ENCODE data around the gene POLR3A.

Gene POLR3A

DNA sequence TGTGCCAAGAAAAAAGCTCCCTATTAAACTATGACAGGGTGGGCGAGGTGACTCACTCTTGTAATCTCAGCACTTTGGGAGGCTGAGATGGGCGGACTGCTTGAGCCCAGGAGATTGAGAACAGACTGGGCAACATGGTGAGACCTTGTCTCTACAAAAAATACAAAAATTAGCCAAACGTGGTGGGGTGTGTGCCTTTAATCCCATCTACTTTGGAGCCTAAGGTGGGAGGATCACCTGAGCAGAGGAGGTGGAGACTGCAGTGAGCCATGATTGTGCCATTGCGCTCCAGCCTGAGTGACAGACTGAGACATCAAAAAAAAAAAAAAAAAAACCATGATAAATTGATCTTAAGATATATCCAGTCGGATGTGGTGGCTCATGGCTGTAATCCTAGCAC, 11.5 kb downstream of the POLR3A start:
- Histone ChIP-seq H3K27ac (ENCODE audit: low read depth, low read length) (no peak overlapping the region), H3K4me1 (ENCODE audit: control insufficient read depth, insufficient read depth, low read length) (no peaks in the 10 kb centered on the region), H3K27me3 (ENCODE audit: control insufficient read depth, insufficient read depth, low read length) (no peaks in the 10 kb centered on the region), H3K36me3 (ENCODE audit: control insufficient read depth, insufficient read depth, low read length) (peaks cover 99% of the 10 kb centered on the region), H3K9me3 (ENCODE audit: control insufficient read depth, insufficient read depth, low read depth, low read length) (no peaks in the 10 kb centered on the region), H3K4me3 (ENCODE audit: low read depth, low read length) (no peak overlapping the region), H3K9ac (ENCODE audit: low read length) (no peak overlapping the region)

DNA sequence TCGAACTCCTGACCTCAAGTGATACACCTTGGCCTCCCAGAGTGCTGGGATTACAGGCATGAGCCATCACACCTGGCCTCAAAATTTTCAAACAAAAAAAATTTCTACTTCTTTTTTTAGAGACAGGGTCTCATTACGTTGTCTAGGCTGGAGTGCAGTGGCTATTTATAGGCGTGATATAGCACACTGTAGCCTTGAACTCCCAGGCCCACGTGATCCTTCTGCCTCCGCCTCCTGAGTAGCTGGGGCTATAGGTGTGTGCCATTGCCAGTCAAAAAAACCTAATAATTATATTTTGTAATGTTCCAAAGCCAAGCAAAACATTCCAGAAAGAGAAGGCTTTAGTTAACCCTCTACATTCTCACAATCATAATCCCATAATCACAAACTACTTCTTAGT, 13.8 kb downstream of the POLR3A start:
- Histone ChIP-seq H3K36me3 (ENCODE audit: control insufficient read depth, insufficient read depth, low read length) (peaks cover 98% of the 10 kb centered on the region), H3K9me3 (ENCODE audit: control insufficient read depth, insufficient read depth, low read depth, low read length) (no peaks in the 10 kb centered on the region), H3K27me3 (ENCODE audit: control insufficient read depth, insufficient read depth, low read length) (no peaks in the 10 kb centered on the region), H3K9ac (ENCODE audit: low read length) (no peak overlapping the region), H3K27ac (ENCODE audit: low read depth, low read length) (no peak overlapping the region), H3K4me1 (ENCODE audit: control insufficient read depth, insufficient read depth, low read length) (no peaks in the 10 kb centered on the region), H3K4me3 (ENCODE audit: low read depth, low read length) (no peak overlapping the region)

DNA sequence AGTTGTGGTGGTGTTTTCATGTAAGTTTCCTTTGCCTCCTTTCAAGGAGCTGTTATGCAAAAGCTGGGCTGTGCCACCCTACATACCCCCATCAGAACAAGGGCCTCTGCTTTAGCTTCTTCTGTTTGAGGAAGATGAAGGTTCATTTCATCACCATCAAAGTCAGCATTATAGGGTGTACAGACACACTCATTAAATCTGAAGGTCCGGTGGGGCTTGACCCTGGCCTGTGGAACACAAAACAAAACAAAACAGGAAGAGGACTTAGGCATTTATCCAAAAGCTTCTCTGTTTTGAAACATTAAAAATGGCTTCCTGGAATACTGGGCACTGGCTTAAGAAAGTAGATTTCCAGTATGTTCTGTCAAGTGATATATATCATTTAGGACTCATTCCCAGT, 15.8 kb downstream of the POLR3A start:
- Histone ChIP-seq H3K4me1 (ENCODE audit: control insufficient read depth, insufficient read depth, low read length) (no peaks in the 10 kb centered on the region), H3K9ac (ENCODE audit: low read length) (no peak overlapping the region), H3K27ac (ENCODE audit: low read depth, low read length) (no peak overlapping the region), H3K4me3 (ENCODE audit: low read depth, low read length) (no peak overlapping the region), H3K36me3 (ENCODE audit: control insufficient read depth, insufficient read depth, low read length) (peaks cover 96% of the 10 kb centered on the region), H3K27me3 (ENCODE audit: control insufficient read depth, insufficient read depth, low read length) (no peaks in the 10 kb centered on the region), H3K9me3 (ENCODE audit: control insufficient read depth, insufficient read depth, low read depth, low read length) (no peaks in the 10 kb centered on the region)

DNA sequence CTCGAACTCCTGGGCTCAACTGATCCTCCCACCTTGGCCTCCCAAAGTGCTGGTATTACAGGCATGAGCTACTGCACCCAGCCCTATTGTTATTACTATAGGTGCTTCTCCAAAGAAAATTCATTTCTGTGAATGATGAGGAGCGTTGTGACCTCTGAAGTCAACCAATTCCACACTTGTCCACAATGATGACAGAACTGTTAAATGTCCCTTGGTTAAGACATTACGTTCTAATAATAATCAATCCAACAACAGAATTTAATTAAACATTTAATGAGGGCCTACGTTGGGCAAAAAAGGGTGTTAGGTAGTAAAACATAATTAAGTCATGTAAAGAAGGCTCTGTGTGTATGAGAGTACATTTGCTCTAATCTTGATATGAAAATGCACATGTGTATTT, 18.2 kb downstream of the POLR3A start:
- H3K27me3 ChIP-seq (ENCODE audit: control insufficient read depth, insufficient read depth, low read length): no peaks in the 10 kb centered on the region
- H3K4me1 ChIP-seq (ENCODE audit: control insufficient read depth, insufficient read depth, low read length): no peaks in the 10 kb centered on the region
- H3K9me3 ChIP-seq (ENCODE audit: control insufficient read depth, insufficient read depth, low read depth, low read length): no peaks in the 10 kb centered on the region
- peaks cover 97% of the 10 kb centered on the region for H3K36me3 ChIP-seq (ENCODE audit: control insufficient read depth, insufficient read depth, low read length)
- H3K4me3 ChIP-seq (ENCODE audit: low read depth, low read length): no peak overlapping the region
- H3K27ac ChIP-seq (ENCODE audit: low read depth, low read length): no peak overlapping the region
- no peak overlapping the region for H3K9ac ChIP-seq (ENCODE audit: low read length)

DNA sequence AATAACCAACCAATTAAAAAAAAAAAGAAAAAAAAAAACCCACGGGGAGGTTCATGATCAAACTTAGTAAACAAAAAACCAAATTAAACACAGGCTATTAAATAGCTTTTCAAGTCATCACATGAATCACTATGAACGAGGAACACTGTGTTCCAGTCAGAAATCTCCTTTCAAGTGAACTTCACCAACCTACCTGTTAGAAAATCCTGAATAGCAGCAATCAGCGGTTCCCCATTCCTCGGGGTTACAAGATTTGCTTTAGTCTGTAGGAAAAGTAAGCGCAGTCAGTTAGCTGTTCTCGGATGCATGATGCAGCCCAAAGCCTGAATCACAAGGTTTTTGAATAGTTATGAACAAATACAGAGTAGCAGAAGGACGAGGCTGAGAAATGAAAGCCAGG, 19.0 kb downstream of the POLR3A start:
- H3K4me3 ChIP-seq (ENCODE audit: low read depth, low read length): no peak overlapping the region
- peaks cover 97% of the 10 kb centered on the region for H3K36me3 ChIP-seq (ENCODE audit: control insufficient read depth, insufficient read depth, low read length)
- no peaks in the 10 kb centered on the region for H3K4me1 ChIP-seq (ENCODE audit: control insufficient read depth, insufficient read depth, low read length)
- no peaks in the 10 kb centered on the region for H3K27me3 ChIP-seq (ENCODE audit: control insufficient read depth, insufficient read depth, low read length)
- no peak overlapping the region for H3K9ac ChIP-seq (ENCODE audit: low read length)
- H3K27ac ChIP-seq (ENCODE audit: low read depth, low read length): no peak overlapping the region
- no peaks in the 10 kb centered on the region for H3K9me3 ChIP-seq (ENCODE audit: control insufficient read depth, insufficient read depth, low read depth, low read length)

DNA sequence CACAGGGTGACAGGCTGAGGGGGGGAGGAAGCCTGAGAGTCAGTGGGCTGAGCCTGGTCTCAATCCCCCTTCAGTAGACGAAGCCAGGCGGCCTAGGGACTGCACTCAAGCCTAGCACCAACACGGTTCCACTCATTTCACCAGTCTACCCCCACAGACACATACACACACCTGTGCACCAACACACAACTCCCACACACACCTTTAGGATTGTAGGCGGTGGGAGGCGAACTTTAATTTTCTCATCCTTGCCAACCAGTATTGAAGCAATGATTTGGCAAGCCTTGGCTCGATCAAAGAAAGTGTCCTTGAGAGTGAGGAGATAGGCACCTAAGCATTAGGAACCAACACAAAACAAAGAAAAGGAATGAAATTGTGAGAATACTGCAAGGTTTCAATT, 19.7 kb downstream of the POLR3A start:
- H3K4me1 ChIP-seq (ENCODE audit: control insufficient read depth, insufficient read depth, low read length): no peaks in the 10 kb centered on the region
- H3K36me3 ChIP-seq (ENCODE audit: control insufficient read depth, insufficient read depth, low read length): peaks cover 97% of the 10 kb centered on the region
- no peaks in the 10 kb centered on the region for H3K27me3 ChIP-seq (ENCODE audit: control insufficient read depth, insufficient read depth, low read length)
- no peaks in the 10 kb centered on the region for H3K9me3 ChIP-seq (ENCODE audit: control insufficient read depth, insufficient read depth, low read depth, low read length)
- no peak overlapping the region for H3K9ac ChIP-seq (ENCODE audit: low read length)
- H3K4me3 ChIP-seq (ENCODE audit: low read depth, low read length): no peak overlapping the region
- H3K27ac ChIP-seq (ENCODE audit: low read depth, low read length): no peak overlapping the region

DNA sequence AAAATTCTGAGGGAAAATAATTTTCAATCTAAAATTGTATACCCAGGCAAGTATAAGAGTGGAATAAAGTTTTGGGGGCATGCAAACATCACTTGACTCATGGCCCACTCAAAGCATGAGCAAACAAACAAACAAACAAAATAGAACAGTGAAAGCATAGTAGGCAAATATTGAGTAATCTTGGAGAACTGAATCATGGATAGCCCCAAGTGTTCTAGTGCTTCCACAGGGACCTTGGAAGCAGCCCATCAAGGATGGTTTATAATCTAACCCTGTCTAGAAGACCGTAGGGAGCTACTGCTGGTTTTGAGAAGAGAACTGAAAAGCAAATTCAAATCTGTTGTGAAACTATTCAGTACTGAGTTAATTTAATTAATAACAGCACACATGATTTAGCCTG, 22.1 kb downstream of the POLR3A start:
- Histone ChIP-seq H3K4me3 (ENCODE audit: low read depth, low read length) (no peak overlapping the region), H3K9me3 (ENCODE audit: control insufficient read depth, insufficient read depth, low read depth, low read length) (no peaks in the 10 kb centered on the region), H3K4me1 (ENCODE audit: control insufficient read depth, insufficient read depth, low read length) (no peaks in the 10 kb centered on the region), H3K27me3 (ENCODE audit: control insufficient read depth, insufficient read depth, low read length) (no peaks in the 10 kb centered on the region), H3K27ac (ENCODE audit: low read depth, low read length) (no peak overlapping the region), H3K36me3 (ENCODE audit: control insufficient read depth, insufficient read depth, low read length) (peaks cover 97% of the 10 kb centered on the region), H3K9ac (ENCODE audit: low read length) (no peak overlapping the region)

DNA sequence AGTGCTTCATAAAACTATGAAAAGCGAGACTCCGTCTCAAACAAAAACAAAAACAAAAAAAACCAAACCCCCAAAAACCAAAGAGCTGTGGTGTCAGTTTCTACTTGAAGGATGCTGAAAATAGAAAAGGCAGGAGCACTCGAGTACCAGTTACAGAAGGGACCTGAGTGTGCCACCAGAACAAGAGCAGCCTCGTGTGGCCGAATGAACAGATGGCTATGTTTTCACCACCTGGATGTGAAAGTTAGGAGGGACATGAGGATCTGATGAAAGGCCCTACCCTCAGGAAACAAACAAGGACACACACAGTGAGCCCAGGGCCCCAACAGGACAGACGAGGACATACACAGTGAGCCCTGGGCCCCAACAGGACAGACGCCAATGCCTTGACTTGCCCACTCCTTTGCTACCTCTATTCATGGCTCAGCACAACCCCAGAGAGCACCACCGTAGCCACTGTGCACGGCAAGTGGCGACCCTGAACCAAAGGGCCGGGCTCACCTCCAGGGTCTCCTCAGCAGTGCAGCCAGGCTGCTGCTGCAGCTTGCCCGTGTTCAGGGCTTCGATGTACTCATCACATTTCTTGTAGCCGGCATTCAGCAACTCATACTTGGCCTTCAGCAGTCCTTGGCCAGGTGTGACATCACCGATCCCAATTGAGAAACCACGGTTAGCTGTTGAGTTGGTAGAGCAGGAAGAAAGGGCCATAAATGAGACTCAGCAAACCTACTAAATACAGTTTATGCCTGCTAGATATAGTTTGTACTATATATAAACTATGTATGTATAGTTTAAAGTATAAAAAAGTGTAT, 24.9 kb downstream of the POLR3A start:
- Histone ChIP-seq H3K9ac (ENCODE audit: low read length) (no peak overlapping the region), H3K36me3 (ENCODE audit: control insufficient read depth, insufficient read depth, low read length) (peaks cover 97% of the 10 kb centered on the region), H3K27ac (ENCODE audit: low read depth, low read length) (no peak overlapping the region), H3K4me3 (ENCODE audit: low read depth, low read length) (no peak overlapping the region), H3K9me3 (ENCODE audit: control insufficient read depth, insufficient read depth, low read depth, low read length) (no peaks in the 10 kb centered on the region), H3K4me1 (ENCODE audit: control insufficient read depth, insufficient read depth, low read length) (no peaks in the 10 kb centered on the region), H3K27me3 (ENCODE audit: control insufficient read depth, insufficient read depth, low read length) (no peaks in the 10 kb centered on the region)

DNA sequence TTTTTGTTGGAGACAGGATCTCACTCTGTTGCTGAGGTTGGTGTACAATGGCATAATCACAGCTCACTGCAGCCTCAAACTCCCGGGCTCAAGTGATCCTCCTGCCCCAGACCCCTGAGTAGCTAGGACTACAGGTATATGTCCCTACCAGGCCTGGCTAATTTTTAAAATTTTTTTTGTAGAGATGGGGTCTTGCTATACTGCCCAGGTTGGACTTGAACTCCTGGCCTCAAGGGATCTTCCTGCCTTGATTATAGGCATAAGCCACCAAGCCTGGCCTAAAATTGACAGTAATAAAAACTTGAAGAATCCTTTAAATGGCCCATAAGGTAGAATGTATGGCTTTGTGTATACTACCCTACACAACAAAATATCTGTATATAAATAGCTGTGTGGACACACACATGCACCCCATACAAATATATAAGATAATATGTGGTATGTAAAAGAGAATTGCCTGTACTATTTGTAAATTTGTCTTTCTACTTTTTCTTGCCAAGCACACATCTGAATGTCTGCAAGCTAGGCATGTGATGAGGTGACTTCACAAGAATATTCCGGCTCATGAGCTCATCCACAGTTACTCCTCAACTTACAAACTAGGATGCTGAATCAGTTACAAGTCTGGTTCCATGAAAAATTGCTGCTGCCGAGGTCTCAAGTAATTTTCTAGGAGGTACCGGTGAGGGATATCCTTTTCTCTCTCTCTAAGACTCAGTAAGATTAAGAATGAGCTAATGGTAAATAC, 26.6 kb downstream of the POLR3A start:
- Histone ChIP-seq H3K36me3 (ENCODE audit: control insufficient read depth, insufficient read depth, low read length) (peaks cover 86% of the 10 kb centered on the region), H3K27me3 (ENCODE audit: control insufficient read depth, insufficient read depth, low read length) (no peaks in the 10 kb centered on the region), H3K27ac (ENCODE audit: low read depth, low read length) (no peak overlapping the region), H3K4me1 (ENCODE audit: control insufficient read depth, insufficient read depth, low read length) (no peaks in the 10 kb centered on the region), H3K4me3 (ENCODE audit: low read depth, low read length) (no peak overlapping the region), H3K9ac (ENCODE audit: low read length) (no peak overlapping the region), H3K9me3 (ENCODE audit: control insufficient read depth, insufficient read depth, low read depth, low read length) (no peaks in the 10 kb centered on the region)

DNA sequence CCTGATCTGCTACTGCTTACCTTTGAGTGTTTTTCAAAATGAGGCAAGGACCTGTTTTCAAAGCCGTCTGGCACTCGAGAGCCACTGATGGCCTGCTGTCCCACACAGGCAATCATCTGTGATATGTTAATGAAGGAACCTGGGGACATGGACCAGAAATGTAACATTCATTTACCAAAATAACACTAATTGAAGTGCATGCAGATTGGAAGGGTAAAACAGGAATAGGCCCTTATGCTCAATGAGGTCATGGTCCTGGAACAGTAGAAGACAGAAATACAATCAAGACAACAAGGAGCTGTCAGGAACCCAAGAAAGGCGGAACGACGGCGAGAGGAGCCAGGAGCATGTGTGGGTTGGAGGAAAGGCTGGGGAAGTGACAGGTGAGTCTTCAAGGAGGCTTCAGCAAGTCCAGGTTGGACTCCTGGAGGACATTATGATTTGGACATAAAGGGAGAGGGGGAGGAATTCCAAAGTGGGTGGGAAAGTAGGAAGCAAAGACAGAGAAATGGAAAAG, 28.3 kb downstream of the POLR3A start:
- Histone ChIP-seq H3K9ac (ENCODE audit: low read length) (no peak overlapping the region), H3K36me3 (ENCODE audit: control insufficient read depth, insufficient read depth, low read length) (peaks cover 69% of the 10 kb centered on the region), H3K27me3 (ENCODE audit: control insufficient read depth, insufficient read depth, low read length) (no peaks in the 10 kb centered on the region), H3K27ac (ENCODE audit: low read depth, low read length) (no peak overlapping the region), H3K4me1 (ENCODE audit: control insufficient read depth, insufficient read depth, low read length) (no peaks in the 10 kb centered on the region), H3K4me3 (ENCODE audit: low read depth, low read length) (no peak overlapping the region), H3K9me3 (ENCODE audit: control insufficient read depth, insufficient read depth, low read depth, low read length) (no peaks in the 10 kb centered on the region)

DNA sequence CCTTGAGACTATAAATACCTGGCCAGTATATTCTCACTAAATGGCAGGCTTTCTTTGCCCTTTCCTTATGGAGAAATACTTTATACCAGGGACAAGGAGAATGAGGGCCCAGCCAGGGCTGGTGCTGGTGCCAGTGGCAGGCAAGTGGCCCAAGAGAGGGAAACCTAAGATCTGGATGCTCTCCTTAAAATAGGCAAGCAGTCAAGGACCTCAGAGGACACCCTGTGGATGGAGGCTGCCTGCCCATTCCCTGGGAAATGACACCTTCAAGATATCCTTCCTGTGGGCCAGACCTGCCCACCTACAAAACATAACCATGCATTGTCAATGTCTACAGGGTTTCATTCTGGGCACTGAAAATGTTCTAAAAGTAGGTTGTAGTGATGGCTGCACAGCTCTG, 29.1 kb downstream of the POLR3A start:
- Histone ChIP-seq H3K36me3 (ENCODE audit: control insufficient read depth, insufficient read depth, low read length) (peaks cover 61% of the 10 kb centered on the region), H3K4me3 (ENCODE audit: low read depth, low read length) (no peak overlapping the region), H3K27ac (ENCODE audit: low read depth, low read length) (no peak overlapping the region), H3K9me3 (ENCODE audit: control insufficient read depth, insufficient read depth, low read depth, low read length) (no peaks in the 10 kb centered on the region), H3K4me1 (ENCODE audit: control insufficient read depth, insufficient read depth, low read length) (no peaks in the 10 kb centered on the region), H3K9ac (ENCODE audit: low read length) (no peak overlapping the region), H3K27me3 (ENCODE audit: control insufficient read depth, insufficient read depth, low read length) (no peaks in the 10 kb centered on the region)
